ENCODE measurements around the gene PDE4D.

DNA sequence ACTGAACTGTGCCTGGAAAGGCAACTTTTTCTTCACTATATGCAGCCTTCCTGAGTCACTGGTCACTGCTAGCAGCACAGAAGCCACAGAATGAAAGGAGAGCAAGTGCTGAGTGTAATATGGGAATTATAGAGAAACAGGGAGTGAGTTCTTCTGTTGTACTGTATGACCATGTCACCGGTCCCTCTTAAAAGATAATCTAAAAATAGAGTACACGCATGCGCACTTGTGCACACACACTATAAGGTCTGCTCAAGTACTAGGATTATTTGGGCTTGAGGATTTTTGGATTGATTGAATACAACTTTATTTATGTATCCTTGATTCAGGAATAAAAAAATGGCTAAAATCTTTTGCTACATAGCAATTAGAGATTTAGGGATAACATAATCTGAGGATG lies 571.9 kb downstream of the PDE4D start:
- TF ChIP-seq, protein P1, sequence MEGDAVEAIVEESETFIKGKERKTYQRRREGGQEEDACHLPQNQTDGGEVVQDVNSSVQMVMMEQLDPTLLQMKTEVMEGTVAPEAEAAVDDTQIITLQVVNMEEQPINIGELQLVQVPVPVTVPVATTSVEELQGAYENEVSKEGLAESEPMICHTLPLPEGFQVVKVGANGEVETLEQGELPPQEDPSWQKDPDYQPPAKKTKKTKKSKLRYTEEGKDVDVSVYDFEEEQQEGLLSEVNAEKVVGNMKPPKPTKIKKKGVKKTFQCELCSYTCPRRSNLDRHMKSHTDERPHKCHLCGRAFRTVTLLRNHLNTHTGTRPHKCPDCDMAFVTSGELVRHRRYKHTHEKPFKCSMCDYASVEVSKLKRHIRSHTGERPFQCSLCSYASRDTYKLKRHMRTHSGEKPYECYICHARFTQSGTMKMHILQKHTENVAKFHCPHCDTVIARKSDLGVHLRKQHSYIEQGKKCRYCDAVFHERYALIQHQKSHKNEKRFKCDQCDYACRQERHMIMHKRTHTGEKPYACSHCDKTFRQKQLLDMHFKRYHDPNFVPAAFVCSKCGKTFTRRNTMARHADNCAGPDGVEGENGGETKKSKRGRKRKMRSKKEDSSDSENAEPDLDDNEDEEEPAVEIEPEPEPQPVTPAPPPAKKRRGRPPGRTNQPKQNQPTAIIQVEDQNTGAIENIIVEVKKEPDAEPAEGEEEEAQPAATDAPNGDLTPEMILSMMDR (IDR thresholded peaks at IDR 0.05): no peak
- TF ChIP-seq ZFX (IDR thresholded peaks at IDR 0.05; ENCODE audit: borderline replicate concordance): no peak

Data from 22Rv1 (cell line).